Measurements from ENCODE around the gene MEX3A.

GRCh38 chr1:156128654-156129597 lies 46.7 kb upstream of the MEX3A start:
- TF ChIP-seq CTCF (IDR thresholded peaks at IDR 0.05 in 2 of 3, conservative IDR thresholded peaks at IDR 0.05 in 1 of 3; ENCODE audit: borderline replicate concordance in 1 of 3, insufficient read depth in 1 of 3, low read depth in 2 of 3, low read length in 2 of 3) (no peak), RAD21 (IDR thresholded peaks at IDR 0.05; ENCODE audit: low read depth) (no peak), POLR2AphosphoS5 (IDR thresholded peaks at IDR 0.05; ENCODE audit: low read depth, low read length) (no peak), EZH2 (IDR thresholded peaks at IDR 0.05) (no peak), SRF (IDR thresholded peaks at IDR 0.05; ENCODE audit: low read depth) (no peak), POLR2A (IDR thresholded peaks at IDR 0.05; ENCODE audit: borderline replicate concordance, extremely low read depth, insufficient read depth, insufficient read length) (no peak), EGR1 (IDR thresholded peaks at IDR 0.05; ENCODE audit: low read depth) (no peak), FOSL1 (IDR thresholded peaks at IDR 0.05; ENCODE audit: low read depth) (no peak), REST (IDR thresholded peaks at IDR 0.05; ENCODE audit: low read depth) (no peak), ELF1 (IDR thresholded peaks at IDR 0.05; ENCODE audit: borderline replicate concordance, low read depth) (no peak), SIN3A (IDR thresholded peaks at IDR 0.05; ENCODE audit: low read depth) (no peak), ATF3 (IDR thresholded peaks at IDR 0.05) (no peak)
